Muscle of arm (tissue), 12 donors: ENCODE data around the gene NKD1. TPM values are rescaled to one million over a fixed set of nuclear protein-coding genes. Genes with fewer than 3 reads are reported as not detected.
"Not testable (repeated sequence)": the region's sequence is repeated elsewhere in the genome, so short reads cannot be mapped to it uniquely, and the experiment has no call there.

ENCODE experiments used
- DNase-seq: peaks from one replicate; pipeline ENCODE4 v3.0.0-alpha.2; 2013
- polyA plus RNA-seq, 12 donors: library from polyadenylated mRNA; unstranded; fragments of 120-200 nt; gene quantifications; one replicate each; pipeline ENCODE4 v1.2.1, GENCODE V29; 2013; ENCODE audit not compliant: insufficient read length in 12 of 12

The NKD1 gene
- polyA plus RNA-seq, 12 donors, result 4.1 to 38.8 (median 9.4) TPM; not detected in 1

GRCh38 chr16:50535506-50536257 lies 12.5 kb upstream of the NKD1 start:
- no peak for DNase-seq

- not testable (repeated sequence) for DNase-seq
Observed at GRCh38 chr16:50536258-50536645, 11.9 kb upstream of the NKD1 start.

GRCh38 chr16:50537533-50538290 lies 10.5 kb upstream of the NKD1 start:
- no peak for DNase-seq

- no peak for DNase-seq
Observed at GRCh38 chr16:50538411-50539052, 9.7 kb upstream of the NKD1 start.

- no peak for DNase-seq
Observed at GRCh38 chr16:50539053-50539695, 9.0 kb upstream of the NKD1 start.

GRCh38 chr16:50539822-50540710 lies 8.1 kb upstream of the NKD1 start:
- no peak for DNase-seq

GRCh38 chr16:50540711-50541007 lies 7.5 kb upstream of the NKD1 start:
- DNase-seq, result no peak

GRCh38 chr16:50542703-50543102 lies 5.5 kb upstream of the NKD1 start:
- no peak for DNase-seq

GRCh38 chr16:50546125-50546524 lies 2.1 kb upstream of the NKD1 start:
- DNase-seq, result no peak

GRCh38 chr16:50547340-50548124 lies 664 bp upstream of the NKD1 start:
- no peak for DNase-seq

- DNase-seq, result no peak
Observed at GRCh38 chr16:50548909-50549560, 839 bp downstream of the NKD1 start.

- DNase-seq, result no peak
Observed at GRCh38 chr16:50549561-50549915, 1.3 kb downstream of the NKD1 start.

- no peak for DNase-seq
Observed at GRCh38 chr16:50550035-50550434, 1.8 kb downstream of the NKD1 start.

- DNase-seq, result no peak
Observed at GRCh38 chr16:50550866-50551641, 2.9 kb downstream of the NKD1 start.

GRCh38 chr16:50552476-50553101 lies 4.4 kb downstream of the NKD1 start:
- DNase-seq, result no peak

GRCh38 chr16:50553182-50553710 lies 5.0 kb downstream of the NKD1 start:
- DNase-seq, result no peak

- DNase-seq, result no peak
Observed at GRCh38 chr16:50553731-50554360, 5.7 kb downstream of the NKD1 start.

GRCh38 chr16:50555269-50555875 lies 7.2 kb downstream of the NKD1 start:
- no peak for DNase-seq
